Activated CD8-positive, alpha-beta T cell treated with anti-CD3 and anti-CD28 coated beads, Interleukin-2, amount 10 ng/mL, durations not matched to agents 7 days and 5 days (primary cell): ENCODE data around the gene PLAAT1. TPM values are rescaled to one million over a fixed set of nuclear protein-coding genes. Genes with fewer than 3 reads are reported as not detected.

Experiments used
- ATAC-seq: fragments of 150-1000 bp; cut with Tn5 transposase; one replicate; pipeline ENCODE4 v1.10.0; 2021; ENCODE audit warnings: moderate library complexity
- CTCF ChIA-PET: fragments of 350-600 bp; sonication (Branson Sonifier 250); formaldehyde crosslinking; loops from one replicate; lab custom pipeline; 2021; ENCODE audit warnings: antibody characterized with exemption; lab: Charles Lee
- POLR2A ChIA-PET: fragments of 350-600 bp; sonication (Branson Sonifier 250); formaldehyde crosslinking; loops from one replicate; lab custom pipeline; 2021; ENCODE audit warnings: antibody characterized with exemption; lab: Charles Lee
- DNase-seq: peaks from one replicate; pipeline ENCODE4 v3.0.0-alpha.2; 2020
- H3K27ac Mint-ChIP-seq: one replicate; pipeline ENCODE4 v1.8.0; 2021; ENCODE audit warnings: mild to moderate bottlenecking, mixed read lengths
- H3K27me3 Mint-ChIP-seq: one replicate; pipeline ENCODE4 v1.8.0; 2021; ENCODE audit warnings: low read depth, mixed read lengths
- H3K36me3 Mint-ChIP-seq: one replicate; pipeline ENCODE4 v1.8.0; 2021; ENCODE audit warnings: low read depth, mixed read lengths
- H3K4me1 Mint-ChIP-seq: one replicate; pipeline ENCODE4 v1.8.0; 2021; ENCODE audit warnings: low read depth, mixed read lengths
- H3K4me3 Mint-ChIP-seq: one replicate; pipeline ENCODE4 v1.8.0; 2021; ENCODE audit warnings: mild to moderate bottlenecking, mixed read lengths
- H3K9me3 Mint-ChIP-seq: one replicate; pipeline ENCODE4 v1.8.0; 2022; ENCODE audit warnings: mixed read lengths; ENCODE audit not compliant: insufficient read depth
- total RNA-seq, 2 experiments: library from RNA; stranded (reverse); gene quantifications; one replicate each; pipeline ENCODE4 v1.2.3, GENCODE V29; 2021

PLAAT1 gene
- total RNA-seq, 2 experiments from 2014 or later = not detected

GRCh38 chr3:193262707-193263106, 21.7 kb downstream of the PLAAT1 start:
- CTCF ChIA-PET = no interaction called here

GRCh38 chr3:193269343-193270028, 28.5 kb downstream of the PLAAT1 start:
- no peaks in the 10 kb centered on the region for H3K27me3 Mint-ChIP-seq
- CTCF ChIA-PET = no interaction called here
- no peak overlapping the region for H3K4me3 Mint-ChIP-seq

More at GRCh38 chr3:193262707-193263106, 21.7 kb downstream of the PLAAT1 start:
- Mint-ChIP-seq H3K9me3 (no peaks in the 10 kb centered on the region), H3K4me3 (no peak overlapping the region), H3K4me1 (no peaks in the 10 kb centered on the region), H3K36me3 (no peaks in the 10 kb centered on the region), H3K27me3 (no peaks in the 10 kb centered on the region), H3K27ac (no peak overlapping the region)
- POLR2A ChIA-PET = no interaction called here
- DNase-seq (no peak), ATAC-seq (no peak)

GRCh38 chr3:193270451-193270850, 29.4 kb downstream of the PLAAT1 start:
- Mint-ChIP-seq H3K36me3 (no peaks in the 10 kb centered on the region), H3K4me3 (no peak overlapping the region), H3K4me1 (no peaks in the 10 kb centered on the region), H3K27ac (no peak overlapping the region), H3K9me3 (no peaks in the 10 kb centered on the region), H3K27me3 (no peaks in the 10 kb centered on the region)
- POLR2A ChIA-PET = no interaction called here
- CTCF ChIA-PET = no interaction called here
- DNase-seq (no peak), ATAC-seq (no peak)

More at GRCh38 chr3:193269343-193270028, 28.5 kb downstream of the PLAAT1 start:
- Mint-ChIP-seq H3K4me1 (no peaks in the 10 kb centered on the region), H3K36me3 (no peaks in the 10 kb centered on the region), H3K9me3 (no peaks in the 10 kb centered on the region), H3K27ac (no peak overlapping the region)
- POLR2A ChIA-PET = no interaction called here
- DNase-seq = no peak
- no peak for ATAC-seq

- DNase-seq (no peak), ATAC-seq (no peak)
- no peaks in the 10 kb centered on the region for H3K27me3 Mint-ChIP-seq
- H3K27ac Mint-ChIP-seq = no peak overlapping the region
- ChIA-PET CTCF (no interaction called here), POLR2A (no interaction called here)
- no peaks in the 10 kb centered on the region for H3K36me3 Mint-ChIP-seq
- H3K9me3 Mint-ChIP-seq = no peaks in the 10 kb centered on the region
- no peak overlapping the region for H3K4me3 Mint-ChIP-seq
- H3K4me1 Mint-ChIP-seq = no peaks in the 10 kb centered on the region
Observed at GRCh38 chr3:193271101-193271840, 30.2 kb downstream of the PLAAT1 start.

- ChIA-PET CTCF (no interaction called here), POLR2A (no interaction called here)
- Mint-ChIP-seq H3K36me3 (no peaks in the 10 kb centered on the region), H3K4me3 (no peak overlapping the region), H3K4me1 (no peaks in the 10 kb centered on the region), H3K9me3 (no peaks in the 10 kb centered on the region), H3K27ac (no peak overlapping the region), H3K27me3 (no peaks in the 10 kb centered on the region)
- DNase-seq = no peak
- ATAC-seq = no peak
Observed at GRCh38 chr3:193292386-193292785, 51.4 kb downstream of the PLAAT1 start.

GRCh38 chr3:193295985-193296384, 55.0 kb downstream of the PLAAT1 start:
- Mint-ChIP-seq H3K36me3 (no peaks in the 10 kb centered on the region), H3K4me1 (no peaks in the 10 kb centered on the region), H3K9me3 (no peaks in the 10 kb centered on the region), H3K27ac (no peak overlapping the region), H3K4me3 (no peak overlapping the region), H3K27me3 (no peaks in the 10 kb centered on the region)
- no peak for DNase-seq
- no peak for ATAC-seq
- CTCF ChIA-PET = no interaction called here
- POLR2A ChIA-PET = no interaction called here

GRCh38 chr3:193297421-193297820, 56.4 kb downstream of the PLAAT1 start:
- Mint-ChIP-seq H3K27ac (no peak overlapping the region), H3K4me3 (no peak overlapping the region), H3K36me3 (no peaks in the 10 kb centered on the region), H3K27me3 (no peaks in the 10 kb centered on the region), H3K4me1 (no peaks in the 10 kb centered on the region), H3K9me3 (no peaks in the 10 kb centered on the region)
- ATAC-seq (no peak), DNase-seq (no peak)
- POLR2A ChIA-PET = interaction anchor here (0.6 kb wide), 1 partner anchor 119 kb away, joined by 3 read pairs; no protein-coding TSS in a partner anchor
- CTCF ChIA-PET = interaction anchor here (0.7 kb wide), 1 partner anchor 10 kb away, joined by 3 read pairs; no protein-coding TSS in a partner anchor

- H3K4me3 Mint-ChIP-seq = no peak overlapping the region
- no peak for ATAC-seq
- CTCF ChIA-PET = no interaction called here
- H3K27me3 Mint-ChIP-seq = no peaks in the 10 kb centered on the region
- no peak overlapping the region for H3K27ac Mint-ChIP-seq
- no peaks in the 10 kb centered on the region for H3K36me3 Mint-ChIP-seq
- DNase-seq = no peak
- POLR2A ChIA-PET = no interaction called here
- H3K4me1 Mint-ChIP-seq = no peaks in the 10 kb centered on the region
- no peaks in the 10 kb centered on the region for H3K9me3 Mint-ChIP-seq
Observed at GRCh38 chr3:193301433-193301832, 60.4 kb downstream of the PLAAT1 start.

GRCh38 chr3:193305356-193305755, 64.3 kb downstream of the PLAAT1 start:
- ATAC-seq = no peak
- Mint-ChIP-seq H3K4me3 (no peak overlapping the region), H3K4me1 (no peaks in the 10 kb centered on the region), H3K9me3 (no peaks in the 10 kb centered on the region), H3K27ac (no peak overlapping the region), H3K27me3 (no peaks in the 10 kb centered on the region), H3K36me3 (no peaks in the 10 kb centered on the region)
- CTCF ChIA-PET = no interaction called here
- POLR2A ChIA-PET = no interaction called here
- DNase-seq = no peak

- DNase-seq (no peak), ATAC-seq (no peak)
- Mint-ChIP-seq H3K27ac (no peak overlapping the region), H3K4me3 (no peak overlapping the region), H3K36me3 (no peaks in the 10 kb centered on the region), H3K27me3 (no peaks in the 10 kb centered on the region), H3K9me3 (no peaks in the 10 kb centered on the region), H3K4me1 (no peaks in the 10 kb centered on the region)
- ChIA-PET CTCF (no interaction called here), POLR2A (no interaction called here)
Observed at GRCh38 chr3:193310914-193311723, 70.1 kb downstream of the PLAAT1 start.

GRCh38 chr3:193313061-193313958, 72.3 kb downstream of the PLAAT1 start:
- no peak overlapping the region for H3K27ac Mint-ChIP-seq
- no peaks in the 10 kb centered on the region for H3K4me1 Mint-ChIP-seq
- no peak for ATAC-seq
- CTCF ChIA-PET = no interaction called here
- H3K9me3 Mint-ChIP-seq = no peaks in the 10 kb centered on the region
- H3K36me3 Mint-ChIP-seq = no peaks in the 10 kb centered on the region
- no peaks in the 10 kb centered on the region for H3K27me3 Mint-ChIP-seq
- DNase-seq = no peak
- H3K4me3 Mint-ChIP-seq = no peak overlapping the region
- POLR2A ChIA-PET = no interaction called here
